Measurements from ENCODE around the gene FTCD. TPM values are rescaled to one million over a fixed set of nuclear protein-coding genes. Genes with fewer than 3 reads are reported as not detected.

Gene FTCD
- total RNA-seq, 1 experiment from 2014 or later, result 0.40 TPM

DNA sequence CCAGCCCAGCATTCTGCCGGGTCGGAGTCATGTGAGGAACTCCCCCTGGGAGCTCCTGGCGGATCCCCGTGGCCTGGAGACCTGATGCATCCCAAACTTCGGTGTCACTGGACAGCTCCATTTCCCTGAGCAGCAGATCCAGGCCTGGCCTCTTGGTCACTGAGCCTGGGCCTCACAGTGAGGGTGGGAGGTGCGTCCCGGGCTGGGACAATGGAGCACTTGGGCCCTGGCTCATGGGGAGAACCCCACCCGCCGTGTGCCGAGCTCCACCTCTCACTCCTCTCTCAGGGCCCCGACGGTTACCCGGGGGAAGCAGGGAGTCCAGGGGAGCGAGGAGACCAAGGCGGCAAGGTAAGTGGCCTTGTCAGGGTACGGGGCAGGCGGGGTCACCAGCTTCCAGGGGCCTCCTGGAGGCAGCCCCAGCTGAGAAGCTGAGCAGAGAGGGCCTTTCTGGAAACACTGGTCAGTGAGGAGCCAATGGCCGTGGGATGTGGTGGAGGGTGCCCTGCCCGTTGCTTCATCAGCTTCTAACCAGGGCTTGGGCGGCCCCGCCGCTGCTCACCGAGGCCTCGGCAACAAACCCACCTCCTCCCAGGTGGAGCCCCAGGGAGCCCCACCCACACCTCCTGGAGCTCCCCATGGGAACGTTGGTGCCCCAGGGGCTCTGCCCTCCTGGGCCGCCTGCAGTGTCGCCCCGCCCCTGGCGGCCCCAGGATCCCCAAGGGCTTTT, 37.6 kb downstream of the FTCD start:
- Histone ChIP-seq H4K20me1 (ENCODE audit: low read length) (no peaks in the 10 kb centered on the region), H3K9me2 (replicated peaks; ENCODE audit: low read length) (no peaks in the 10 kb centered on the region)
- POLR2A ChIA-PET (ENCODE audit: unreplicated experiment), result no interaction called here

DNA sequence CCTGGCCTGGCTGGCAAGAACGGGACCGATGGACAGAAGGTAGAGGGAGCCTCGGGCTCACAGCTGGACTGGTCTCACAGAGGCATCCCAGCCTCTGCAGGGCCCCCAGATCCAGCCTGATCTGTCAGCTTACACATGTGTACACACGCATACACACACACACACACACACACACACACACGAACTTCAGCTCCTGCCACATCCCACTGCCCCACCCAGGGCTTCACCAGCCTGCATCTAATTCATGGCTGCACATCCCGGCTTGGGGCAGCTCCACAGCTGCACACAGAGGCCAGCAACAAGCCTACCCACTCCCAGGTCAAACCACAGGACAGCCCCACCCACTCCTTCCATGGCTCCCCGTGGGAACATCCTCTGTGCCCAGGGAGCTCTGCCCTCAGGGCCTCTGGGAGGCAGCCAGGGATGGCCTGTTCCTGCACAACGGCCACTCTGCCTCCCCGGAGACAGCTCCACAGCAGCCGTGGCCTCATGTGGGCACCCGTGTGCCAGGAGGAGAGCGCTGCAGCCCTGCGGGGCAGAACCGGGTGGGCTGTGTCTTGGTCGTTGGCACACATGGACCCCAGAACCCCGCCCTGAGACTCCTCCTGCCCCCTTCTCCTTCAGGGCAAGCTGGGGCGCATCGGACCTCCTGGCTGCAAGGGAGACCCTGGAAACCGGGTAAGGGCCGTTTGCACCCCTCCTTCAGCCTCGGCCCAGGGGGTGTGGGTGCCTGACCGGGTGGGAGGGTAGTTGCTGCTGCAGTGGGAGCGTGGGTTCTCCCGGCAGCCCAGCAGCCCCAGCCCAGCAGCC, 38.4 kb downstream of the FTCD start:
- H3K9ac ChIP-seq (ENCODE audit: low read length), result no peak overlapping the region
- no peak for TF ChIP-seq EZH2phosphoT487 (IDR thresholded peaks at IDR 0.05; ENCODE audit: borderline replicate concordance, low read length)
- peaks cover 81% of the 10 kb centered on the region for H3K36me3 ChIP-seq (ENCODE audit: low read depth, low read length)
- DNase-seq (peak; percentile 39), ATAC-seq (peak; percentile 64)
- POLR2A ChIA-PET (ENCODE audit: unreplicated experiment), result no interaction called here
- H4K20me1 ChIP-seq (ENCODE audit: low read length), result no peaks in the 10 kb centered on the region
- H3K4me2 ChIP-seq (ENCODE audit: low read length), result no peak overlapping the region
- no peaks in the 10 kb centered on the region for H3F3A ChIP-seq (ENCODE audit: low read length, unreplicated experiment)
- CTCF ChIA-PET, result interaction anchor here (0.7 kb wide), 1 partner anchor 36 kb away, joined by 3 read pairs; no protein-coding TSS in a partner anchor
- H3K4me1 ChIP-seq (ENCODE audit: insufficient read depth, low read length), result peaks cover 18% of the 10 kb centered on the region
- no peaks in the 10 kb centered on the region for H3K9me3 ChIP-seq (ENCODE audit: low read length)
- peak overlapping the region; percentile 39 for H3K27ac ChIP-seq (ENCODE audit: low read length)
- BruUV-seq (replicated peaks), result no TSS peak
- H3K79me2 ChIP-seq (ENCODE audit: low read length), result no peaks in the 10 kb centered on the region
- no peaks in the 10 kb centered on the region for H3K9me2 ChIP-seq (replicated peaks; ENCODE audit: low read length)
- H3K4me3 ChIP-seq (ENCODE audit: low read length), result no peak overlapping the region
- no peaks in the 10 kb centered on the region for H3K27me3 ChIP-seq (ENCODE audit: low read length)
- H2AFZ ChIP-seq (ENCODE audit: low read length), result no peak overlapping the region
- intact Hi-C loops (cut with micrococcal nuclease), result no loop called here

More for the DNA sequence above, 37.6 kb downstream of the FTCD start:
- DNase-seq (no peak), ATAC-seq (no peak)
- H3K9ac ChIP-seq (ENCODE audit: low read length), result no peak overlapping the region
- no peaks in the 10 kb centered on the region for H3K9me3 ChIP-seq (ENCODE audit: low read length)
- CTCF ChIA-PET, result interaction anchor here (0.7 kb wide), 1 partner anchor 36 kb away, joined by 3 read pairs; no protein-coding TSS in a partner anchor
- TF ChIP-seq EZH2 (IDR thresholded peaks at IDR 0.05; ENCODE audit: low read length, unreplicated experiment), result no peak
- no peak for TF ChIP-seq EZH2phosphoT487 (IDR thresholded peaks at IDR 0.05; ENCODE audit: borderline replicate concordance, low read length)
- TF ChIP-seq, protein P1, sequence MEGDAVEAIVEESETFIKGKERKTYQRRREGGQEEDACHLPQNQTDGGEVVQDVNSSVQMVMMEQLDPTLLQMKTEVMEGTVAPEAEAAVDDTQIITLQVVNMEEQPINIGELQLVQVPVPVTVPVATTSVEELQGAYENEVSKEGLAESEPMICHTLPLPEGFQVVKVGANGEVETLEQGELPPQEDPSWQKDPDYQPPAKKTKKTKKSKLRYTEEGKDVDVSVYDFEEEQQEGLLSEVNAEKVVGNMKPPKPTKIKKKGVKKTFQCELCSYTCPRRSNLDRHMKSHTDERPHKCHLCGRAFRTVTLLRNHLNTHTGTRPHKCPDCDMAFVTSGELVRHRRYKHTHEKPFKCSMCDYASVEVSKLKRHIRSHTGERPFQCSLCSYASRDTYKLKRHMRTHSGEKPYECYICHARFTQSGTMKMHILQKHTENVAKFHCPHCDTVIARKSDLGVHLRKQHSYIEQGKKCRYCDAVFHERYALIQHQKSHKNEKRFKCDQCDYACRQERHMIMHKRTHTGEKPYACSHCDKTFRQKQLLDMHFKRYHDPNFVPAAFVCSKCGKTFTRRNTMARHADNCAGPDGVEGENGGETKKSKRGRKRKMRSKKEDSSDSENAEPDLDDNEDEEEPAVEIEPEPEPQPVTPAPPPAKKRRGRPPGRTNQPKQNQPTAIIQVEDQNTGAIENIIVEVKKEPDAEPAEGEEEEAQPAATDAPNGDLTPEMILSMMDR (conservative IDR thresholded peaks at IDR 0.05; ENCODE audit: low read depth, low read length), result no peak
- no peaks in the 10 kb centered on the region for H3K79me2 ChIP-seq (ENCODE audit: low read length)
- no TSS peak for BruUV-seq (replicated peaks)
- peaks cover 74% of the 10 kb centered on the region for H3K36me3 ChIP-seq (ENCODE audit: low read depth, low read length)
- H2AFZ ChIP-seq (ENCODE audit: low read length), result no peak overlapping the region
- H3F3A ChIP-seq (ENCODE audit: low read length, unreplicated experiment), result no peaks in the 10 kb centered on the region
- H3K27me3 ChIP-seq (ENCODE audit: low read length), result no peaks in the 10 kb centered on the region
- 0 out of 2 replicates have a peak overlapping the region, but pooled peaks have one; percentile 39 for H3K27ac ChIP-seq (ENCODE audit: low read length)
- no peak overlapping the region for H3K4me3 ChIP-seq (ENCODE audit: low read length)
- H3K4me2 ChIP-seq (ENCODE audit: low read length), result no peak overlapping the region
- H3K4me1 ChIP-seq (ENCODE audit: insufficient read depth, low read length), result peaks cover 25% of the 10 kb centered on the region
- intact Hi-C loops (cut with micrococcal nuclease), result no loop called here

- no peaks in the 10 kb centered on the region for H3F3A ChIP-seq (ENCODE audit: low read length, unreplicated experiment)
- H3K36me3 ChIP-seq (ENCODE audit: low read depth, low read length), result peaks cover 78% of the 10 kb centered on the region
- no peaks in the 10 kb centered on the region for H3K9me3 ChIP-seq (ENCODE audit: low read length)
- no peaks in the 10 kb centered on the region for H4K20me1 ChIP-seq (ENCODE audit: low read length)
- DNase-seq (no peak), ATAC-seq (no peak)
- peaks cover 11% of the 10 kb centered on the region for H3K4me1 ChIP-seq (ENCODE audit: insufficient read depth, low read length)
- no peak overlapping the region for H3K9ac ChIP-seq (ENCODE audit: low read length)
- no peaks in the 10 kb centered on the region for H3K27me3 ChIP-seq (ENCODE audit: low read length)
- TF ChIP-seq EZH2 (IDR thresholded peaks at IDR 0.05; ENCODE audit: low read length, unreplicated experiment) (no peak), EZH2phosphoT487 (IDR thresholded peaks at IDR 0.05; ENCODE audit: borderline replicate concordance, low read length) (no peak)
- TF ChIP-seq, protein P1 (conservative IDR thresholded peaks at IDR 0.05; ENCODE audit: low read depth, low read length), result no peak
- intact Hi-C loops (cut with micrococcal nuclease), result no loop called here
- CTCF ChIA-PET, result no interaction called here
- no peak overlapping the region for H3K4me3 ChIP-seq (ENCODE audit: low read length)
- H3K4me2 ChIP-seq (ENCODE audit: low read length), result no peak overlapping the region
- POLR2A ChIA-PET (ENCODE audit: unreplicated experiment), result no interaction called here
- H3K79me2 ChIP-seq (ENCODE audit: low read length), result no peaks in the 10 kb centered on the region
- BruUV-seq (replicated peaks), result no TSS peak
- H2AFZ ChIP-seq (ENCODE audit: low read length), result no peak overlapping the region
- peak overlapping the region; percentile 39 for H3K27ac ChIP-seq (ENCODE audit: low read length)
- H3K9me2 ChIP-seq (replicated peaks; ENCODE audit: low read length), result no peaks in the 10 kb centered on the region
Observed at GRCh38 chr21:46116189-46116775, 39.1 kb downstream of the FTCD start.
